NB4 (cell line): Measurements from ENCODE around the gene CBFA2T3.

Experiments
- DNase-seq: peaks from one replicate; pipeline ENCODE4 v3.0.0; 2010; ENCODE audit warnings: low read depth
- H3K4me3 ChIP-seq: one replicate; pipeline ENCODE4 v1.5.1; 2011; ENCODE audit warnings: mild to moderate bottlenecking, low read depth, low read length, moderate library complexity
- CTCF ChIP-seq: IDR thresholded peaks from one replicate; pipeline ENCODE4 v1.5.1; 2012; ENCODE audit warnings: low read depth, low read length
- MAX ChIP-seq: IDR thresholded peaks from 2 replicates; pipeline ENCODE4 v1.6.1; 2011; ENCODE audit warnings: low read depth, low read length
- MYC ChIP-seq: IDR thresholded peaks from 2 replicates; pipeline ENCODE4 v1.6.1; 2011; ENCODE audit warnings: low read depth, low read length
- POLR2A ChIP-seq: IDR thresholded peaks from 2 replicates; pipeline ENCODE4 v1.6.1; 2011; ENCODE audit warnings: mild to moderate bottlenecking; ENCODE audit not compliant: insufficient read length; ENCODE audit errors: extremely low read depth

The CBFA2T3 gene

GRCh38 chr16:88904676-88905365 is 72.2 kb downstream of the CBFA2T3 start:
- no peak overlapping the region for H3K4me3 ChIP-seq
- DNase-seq = no peak
- no peak for TF ChIP-seq POLR2A
- no peak for TF ChIP-seq CTCF
- TF ChIP-seq MYC = no peak
- TF ChIP-seq MAX = no peak

- DNase-seq = no peak
- TF ChIP-seq CTCF = no peak
- no peak for TF ChIP-seq POLR2A
- TF ChIP-seq MYC = no peak
- no peak for TF ChIP-seq MAX
- no peak overlapping the region for H3K4me3 ChIP-seq
Measured at GRCh38 chr16:88903267-88903666, 73.7 kb downstream of the CBFA2T3 start.

- no peak overlapping the region for H3K4me3 ChIP-seq
- no peak for DNase-seq
- TF ChIP-seq CTCF (no peak), POLR2A (no peak), MYC (no peak), MAX (no peak)
Measured at GRCh38 chr16:88902744-88903143, 74.3 kb downstream of the CBFA2T3 start.

GRCh38 chr16:88901718-88902337 is 75.2 kb downstream of the CBFA2T3 start:
- no peak overlapping the region for H3K4me3 ChIP-seq
- no peak for DNase-seq
- TF ChIP-seq MYC = no peak
- no peak for TF ChIP-seq POLR2A
- TF ChIP-seq CTCF = no peak
- no peak for TF ChIP-seq MAX

- H3K4me3 ChIP-seq = no peak overlapping the region
- no peak for DNase-seq
- TF ChIP-seq MAX = no peak
- no peak for TF ChIP-seq POLR2A
Measured at GRCh38 chr16:88900662-88901052, 76.3 kb downstream of the CBFA2T3 start.

- no peak overlapping the region for H3K4me3 ChIP-seq
- DNase-seq = no peak
- TF ChIP-seq CTCF = no peak
- TF ChIP-seq POLR2A = no peak
- TF ChIP-seq MYC = no peak
- TF ChIP-seq MAX = no peak
Measured at GRCh38 chr16:88899901-88900661, 76.9 kb downstream of the CBFA2T3 start.
